Measurements from ENCODE around the gene DCBLD1.
A peak's percentile ranks its signal among the peaks of the same experiment; 100 is the strongest.

- peak in 3 of 6 experiments; percentile 13 to 21 (median 13) for TF ChIP-seq CTCF (IDR thresholded peaks at IDR 0.05)
- TF ChIP-seq POLR2A (IDR thresholded peaks at IDR 0.05), result no peak
Observed at GRCh38 chr6:117477988-117478852, 4.3 kb upstream of the DCBLD1 start.

All from thyroid gland (tissue), 4 donors.